Pulmonary artery endothelial cell (primary cell): ENCODE results near the gene FGFR2. TPM values are rescaled to one million over a fixed set of nuclear protein-coding genes. Genes with fewer than 3 reads are reported as not detected.
A peak's percentile ranks its signal among the peaks of the same experiment; 100 is the strongest.

Source experiments
- DNase-seq: peaks from one replicate; pipeline ENCODE4 v3.0.0-alpha.2; 2011; ENCODE audit warnings: low read depth, low spot score
- total RNA-seq: library from RNA; depleted of rRNA; stranded (reverse); fragments of >200 nt; gene quantifications from 2 replicates; pipeline ENCODE4 v1.2.3, GENCODE V29; 2014

Gene FGFR2
- 0.20 and 0.25 TPM in 2 replicates for total RNA-seq

GRCh38 chr10:121598263-121599249 lies at the start of gene FGFR2:
Gene FGFR2 (minus strand): TSS chr10:121598444. CDS start chr10:121593817, 4,627 bp downstream.
- DNase-seq, result peak; percentile 17

GRCh38 chr10:121647401-121647800 lies 49.2 kb upstream of the FGFR2 start:
- no peak for DNase-seq

- no peak for DNase-seq
Observed at GRCh38 chr10:121645696-121646095, 47.5 kb upstream of the FGFR2 start.

- no peak for DNase-seq
Observed at GRCh38 chr10:121644501-121644900, 46.3 kb upstream of the FGFR2 start.

GRCh38 chr10:121640266-121640665 lies 42.0 kb upstream of the FGFR2 start:
- DNase-seq, result no peak

GRCh38 chr10:121639416-121639815 lies 41.2 kb upstream of the FGFR2 start:
- no peak for DNase-seq

GRCh38 chr10:121637437-121637836 lies 39.2 kb upstream of the FGFR2 start:
- no peak for DNase-seq

GRCh38 chr10:121633056-121633455 lies 34.8 kb upstream of the FGFR2 start:
- DNase-seq, result no peak

GRCh38 chr10:121631365-121632029 lies 33.3 kb upstream of the FGFR2 start:
- no peak for DNase-seq

- DNase-seq, result no peak
Observed at GRCh38 chr10:121628859-121629258, 30.6 kb upstream of the FGFR2 start.

GRCh38 chr10:121627876-121628581 lies 29.8 kb upstream of the FGFR2 start:
- DNase-seq, result no peak

GRCh38 chr10:121624836-121625486 lies 26.7 kb upstream of the FGFR2 start:
- no peak for DNase-seq

GRCh38 chr10:121618906-121619305 lies 20.7 kb upstream of the FGFR2 start:
- no peak for DNase-seq

GRCh38 chr10:121617176-121617575 lies 18.9 kb upstream of the FGFR2 start:
- DNase-seq, result no peak

- no peak for DNase-seq
Observed at GRCh38 chr10:121616291-121616690, 18.0 kb upstream of the FGFR2 start.

- no peak for DNase-seq
Observed at GRCh38 chr10:121615836-121616235, 17.6 kb upstream of the FGFR2 start.

GRCh38 chr10:121615435-121615793 lies 17.2 kb upstream of the FGFR2 start:
- DNase-seq, result no peak

GRCh38 chr10:121614613-121615434 lies 16.6 kb upstream of the FGFR2 start:
- DNase-seq, result no peak

- DNase-seq, result no peak
Observed at GRCh38 chr10:121613456-121613855, 15.2 kb upstream of the FGFR2 start.

- DNase-seq, result no peak
Observed at GRCh38 chr10:121611393-121612159, 13.3 kb upstream of the FGFR2 start.
